NCI-H2196 (cell line): ENCODE measurements around the gene MPC1.

ENCODE experiments used
- DNase-seq: peaks from one replicate; lab custom pipeline; 2025; ENCODE audit not compliant: unreplicated experiment; lab: John Stamatoyannopoulos, UW

MPC1 gene

DNA sequence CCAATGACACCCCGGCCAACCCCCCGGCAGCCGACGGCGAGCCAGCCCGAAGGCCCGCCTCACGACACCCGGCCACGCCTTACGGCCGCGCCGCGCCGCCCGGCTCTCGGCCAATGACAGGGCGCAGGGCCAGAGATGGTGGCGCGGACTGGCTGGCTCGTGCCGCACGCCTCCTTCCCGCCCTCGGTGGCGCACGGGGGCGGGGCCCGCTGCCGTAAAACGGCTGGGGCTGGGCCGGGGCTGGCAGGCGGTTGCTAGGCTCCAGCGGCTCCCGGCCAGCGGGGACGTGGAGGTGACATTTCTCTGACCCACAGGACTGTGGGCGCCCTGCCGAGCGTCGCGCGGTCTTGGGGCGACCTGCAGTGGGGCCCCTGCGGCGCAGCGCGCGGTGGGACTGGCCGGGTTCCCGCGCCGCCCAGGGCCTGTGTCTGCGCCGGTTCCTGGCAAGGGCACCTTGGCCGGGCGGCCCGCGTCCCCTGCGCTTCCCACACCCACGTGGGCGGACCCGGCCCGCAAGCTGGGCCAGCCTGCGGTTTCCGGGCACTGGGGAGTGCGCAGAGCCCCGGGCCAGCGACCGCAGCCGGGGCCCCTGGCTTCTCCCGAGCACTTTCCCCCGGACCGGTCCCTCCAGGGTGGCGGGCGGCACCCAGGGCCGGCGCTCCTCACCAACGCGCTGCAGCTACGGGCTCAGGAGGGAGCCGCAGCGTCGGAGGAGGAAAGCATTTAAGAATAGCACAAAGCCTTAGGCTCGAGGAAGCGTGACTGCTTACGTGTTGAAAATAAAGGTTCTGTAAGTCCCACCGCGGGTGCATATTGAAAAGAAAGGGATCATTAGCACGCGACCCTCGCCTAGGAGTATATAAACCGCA is at the start of gene MPC1:
TSS of gene MPC1 (minus strand) at position 8 of the 869 bp plus-strand sequence. CDS start 64 bp downstream, outside the sequence.
- DNase-seq: peak; percentile 87

- no peak for DNase-seq
These were observed 47.5 kb upstream of the MPC1 start for GRCh38 chr6:166430269-166430668.

- no peak for DNase-seq
These were observed 41.7 kb upstream of the MPC1 start for GRCh38 chr6:166424431-166424830.

DNA sequence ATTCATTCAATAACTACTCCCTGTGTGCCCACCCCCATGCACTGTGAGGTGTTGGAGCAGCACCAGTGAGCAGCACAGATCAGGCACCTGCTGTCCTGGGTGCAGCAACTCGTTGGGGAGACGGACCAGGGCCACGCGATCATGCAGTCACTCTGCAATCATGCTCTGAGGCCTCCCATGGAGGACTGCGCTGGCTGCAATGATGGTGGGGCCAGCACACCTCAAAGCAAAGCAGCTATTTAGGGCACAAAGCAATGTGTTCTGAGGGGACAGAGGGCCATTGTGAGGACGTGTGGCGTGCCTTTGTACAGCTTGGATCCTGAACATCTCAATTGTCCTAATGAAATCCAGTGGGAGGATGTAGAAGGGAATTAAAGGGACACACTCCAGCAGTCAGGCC is 41.0 kb upstream of the MPC1 start:
- DNase-seq: no peak

DNA sequence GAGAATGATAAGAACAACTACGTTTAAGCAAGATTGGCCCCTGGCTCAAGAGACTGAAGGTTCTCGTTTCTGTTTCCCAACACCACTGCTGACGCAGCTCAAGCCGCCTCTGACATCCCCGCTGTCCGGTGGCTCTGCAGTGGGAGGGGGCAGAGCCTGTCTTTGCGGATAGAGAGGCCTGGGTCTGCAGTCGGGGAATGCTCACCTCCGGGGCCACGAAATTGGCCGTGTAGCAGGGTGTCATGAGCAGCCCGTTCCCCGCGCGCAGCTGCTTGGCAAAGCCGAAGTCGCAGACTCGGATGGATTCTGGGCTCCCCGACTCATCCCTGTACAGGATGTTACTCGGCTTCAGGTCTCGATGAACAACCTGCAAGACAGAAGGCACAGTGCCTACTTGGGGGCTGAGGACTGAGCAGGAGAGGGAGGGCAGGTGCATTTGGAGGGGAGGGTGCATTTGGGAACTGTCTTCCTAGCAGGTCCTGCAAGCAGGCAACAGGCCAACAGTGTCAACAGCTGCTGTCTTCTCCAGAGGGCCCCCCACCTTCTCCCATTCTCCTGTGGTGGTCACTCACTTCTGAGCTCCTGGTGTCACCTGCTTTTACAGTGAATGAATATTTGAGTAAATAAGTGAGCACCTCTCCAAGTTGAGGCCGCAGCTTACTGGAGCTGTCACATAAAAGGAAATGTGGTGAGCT is 40.5 kb upstream of the MPC1 start:
- DNase-seq: no peak

DNA sequence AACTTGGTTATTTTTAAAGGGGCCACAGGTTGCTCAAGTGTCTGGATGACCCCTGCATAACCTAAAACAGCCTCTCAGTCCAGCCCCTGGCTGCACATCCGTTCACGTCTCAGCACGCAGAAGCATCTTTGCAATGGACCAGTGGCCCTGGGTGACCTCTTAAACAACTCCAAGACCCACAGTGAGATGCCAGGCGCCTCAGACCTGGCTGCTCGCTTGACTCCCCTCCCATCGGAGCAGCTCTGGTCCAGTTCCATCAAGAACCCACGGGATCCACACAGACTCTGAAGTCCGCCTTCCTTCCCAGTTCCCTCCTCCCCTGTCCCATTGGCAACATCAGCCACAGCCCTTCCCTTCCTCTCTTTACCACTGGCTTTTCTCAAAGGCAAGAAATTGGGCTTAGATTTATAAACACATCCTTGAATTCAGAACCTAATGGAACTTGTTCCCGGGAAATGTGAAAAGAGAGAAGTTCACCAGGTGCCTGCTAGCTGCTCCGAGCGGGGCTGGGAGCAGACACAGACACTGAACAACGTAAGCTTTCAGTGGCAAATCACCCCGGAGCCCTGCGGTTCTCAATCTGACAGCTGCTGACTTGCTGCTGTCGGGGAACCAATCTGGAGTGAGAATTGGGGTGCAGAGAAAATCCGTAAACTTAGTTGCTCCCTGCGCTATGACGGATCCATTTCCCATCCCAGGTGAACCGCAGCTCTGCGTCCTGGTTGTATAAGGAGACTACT is 39.6 kb upstream of the MPC1 start:
- DNase-seq: no peak

- peak; percentile 0 for DNase-seq
These were observed 37.6 kb upstream of the MPC1 start for GRCh38 chr6:166420351-166420750.

DNA sequence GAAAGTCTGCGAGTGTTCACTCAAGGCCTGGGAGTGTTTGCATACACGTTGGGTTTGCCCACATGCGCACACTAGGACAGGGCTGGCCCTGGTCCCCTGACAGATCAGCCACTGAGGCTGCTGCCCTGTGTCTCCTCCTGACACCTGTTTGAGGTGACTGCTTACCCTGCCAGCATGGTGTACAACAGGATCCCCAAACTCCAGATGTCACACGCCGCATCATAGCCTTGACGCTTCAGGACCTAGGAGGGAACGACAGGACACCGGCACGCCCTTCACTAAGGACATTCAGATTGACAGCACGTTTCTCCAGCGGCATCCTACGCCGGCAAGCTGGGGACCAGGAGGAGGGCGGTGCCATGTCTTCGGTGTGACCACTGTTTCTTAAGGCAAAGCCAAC is 37.0 kb upstream of the MPC1 start:
- DNase-seq: no peak

DNA sequence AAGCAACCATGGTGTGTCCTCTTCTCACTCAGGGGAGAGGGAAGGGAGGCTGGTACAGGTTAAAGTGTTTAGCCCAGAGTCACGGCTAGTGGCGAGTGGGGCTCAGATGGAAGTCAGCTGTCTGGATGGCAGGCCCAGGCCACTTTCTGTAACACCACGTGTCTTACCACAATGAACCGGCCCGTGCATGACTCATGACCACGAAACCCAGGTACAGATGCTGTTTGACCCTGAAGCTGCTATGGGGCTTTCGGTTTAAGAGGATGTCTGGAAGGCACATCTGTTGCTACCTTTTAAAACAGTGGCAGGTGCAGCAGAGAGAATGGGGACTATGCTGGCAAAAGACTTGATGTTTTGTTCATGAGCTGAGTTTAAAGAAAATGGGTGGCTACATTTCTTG is 36.5 kb upstream of the MPC1 start:
- no peak for DNase-seq

DNA sequence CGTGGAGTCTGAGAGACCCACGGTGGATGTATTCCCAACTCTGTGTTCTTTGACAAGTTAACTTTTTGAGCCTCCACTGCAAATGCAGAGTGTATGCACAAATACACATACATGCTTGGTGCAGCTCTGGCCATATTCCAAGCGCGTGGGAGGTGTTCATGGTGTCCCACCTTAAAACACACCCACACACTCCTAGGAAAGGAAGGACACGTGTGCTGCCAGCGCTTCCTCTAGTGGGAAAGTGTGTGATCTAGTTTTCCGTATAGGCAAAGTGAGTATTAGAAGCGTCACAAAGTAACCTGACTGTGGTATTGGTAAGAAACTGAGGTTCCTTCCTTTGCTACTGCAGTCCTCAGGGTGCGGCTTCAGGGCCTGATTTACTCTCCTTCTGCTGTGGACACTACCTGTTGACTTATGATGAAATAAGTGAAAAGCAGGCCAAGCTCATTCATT is 36.0 kb upstream of the MPC1 start:
- no peak for DNase-seq

DNA sequence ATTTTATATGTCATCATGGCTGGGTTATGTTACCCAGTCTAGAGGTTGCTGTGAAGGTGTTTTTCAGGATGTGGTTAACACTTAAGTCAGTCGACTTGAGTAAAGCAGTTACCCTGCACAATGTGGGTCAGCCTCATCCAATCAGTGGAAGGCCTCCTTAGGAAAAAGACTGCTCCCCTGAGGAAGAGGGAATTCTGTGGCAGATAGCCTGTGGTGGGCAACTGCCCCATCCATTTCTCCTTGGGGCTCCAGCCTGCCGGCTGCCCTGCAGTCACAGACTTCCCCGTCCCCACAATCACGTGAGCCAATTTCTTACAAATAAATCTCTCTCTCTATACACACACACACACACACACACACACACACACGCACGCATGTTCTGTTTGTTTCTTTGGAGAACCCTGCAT is 34.5 kb upstream of the MPC1 start:
- DNase-seq: no peak

GRCh38 chr6:166415833-166416347 is 33.1 kb upstream of the MPC1 start:
- no peak for DNase-seq

GRCh38 chr6:166415306-166415705 is 32.6 kb upstream of the MPC1 start:
- DNase-seq: no peak

- DNase-seq: no peak
These were observed 30.8 kb upstream of the MPC1 start for GRCh38 chr6:166413491-166413951.

GRCh38 chr6:166412911-166413384 is 30.2 kb upstream of the MPC1 start:
- no peak for DNase-seq

- DNase-seq: no peak
These were observed 29.6 kb upstream of the MPC1 start for GRCh38 chr6:166412156-166412910.

- no peak for DNase-seq
These were observed 29.0 kb upstream of the MPC1 start for GRCh38 chr6:166411721-166412151.

GRCh38 chr6:166411271-166411670 is 28.5 kb upstream of the MPC1 start:
- DNase-seq: no peak

- no peak for DNase-seq
These were observed 27.7 kb upstream of the MPC1 start for GRCh38 chr6:166410426-166410935.
